HFF-Myc (cell line): ENCODE results near the gene PTPN3.

Experiments used
- DNase-seq: peaks from one replicate; pipeline ENCODE4 v3.0.0-alpha.2; 2011; ENCODE audit warnings: low read depth; ENCODE audit errors: extremely low read depth
- H3K4me3 ChIP-seq: replicated peaks from 2 replicates; pipeline ENCODE4 v1.5.1; 2011; ENCODE audit warnings: low read depth, mild to moderate bottlenecking, control low read depth, low read length
- TF ChIP-seq, protein P1 (sequence below): IDR thresholded peaks from 2 replicates; pipeline ENCODE4 v1.5.1; 2012; ENCODE audit warnings: mild to moderate bottlenecking, low read depth, low read length, control low read depth; ENCODE audit errors: missing control alignments

PTPN3 gene

DNA sequence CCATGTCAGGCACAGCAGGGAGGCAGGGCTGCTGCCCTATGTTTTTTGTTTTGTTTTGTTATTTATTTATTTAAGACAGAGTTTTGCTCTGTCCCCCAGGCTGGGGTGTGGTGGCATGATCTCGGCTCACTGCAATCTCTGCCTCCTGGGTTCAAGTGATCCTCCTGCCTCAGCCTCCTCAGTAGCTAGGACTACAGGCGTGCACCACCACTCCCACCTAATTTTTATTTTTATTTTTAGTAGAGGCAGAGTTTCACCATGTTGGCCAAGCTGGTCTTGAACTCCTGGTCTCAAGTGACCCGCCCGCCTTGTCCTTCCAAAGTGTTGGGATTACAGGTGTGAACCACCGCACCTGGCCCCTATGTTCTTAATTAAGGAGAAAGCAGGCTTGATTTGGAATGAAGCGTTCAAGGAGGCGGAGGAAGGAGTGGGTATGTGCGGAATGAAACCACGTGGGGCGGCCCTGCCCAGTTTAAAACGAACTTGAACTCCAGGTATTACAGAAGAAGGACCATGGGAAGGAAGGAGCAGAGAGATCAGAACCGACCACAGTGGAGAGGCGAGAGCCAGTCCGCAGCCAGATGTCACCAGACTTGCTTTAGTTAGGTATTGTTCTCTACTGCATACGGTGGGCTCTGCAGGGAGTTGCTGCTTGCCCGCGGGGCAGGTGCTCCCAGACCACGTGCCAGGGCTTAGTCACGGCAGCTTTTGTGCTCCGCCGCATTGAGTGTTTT lies 142.4 kb downstream of the PTPN3 start:
- DNase-seq: no peak
- TF ChIP-seq, protein P1, sequence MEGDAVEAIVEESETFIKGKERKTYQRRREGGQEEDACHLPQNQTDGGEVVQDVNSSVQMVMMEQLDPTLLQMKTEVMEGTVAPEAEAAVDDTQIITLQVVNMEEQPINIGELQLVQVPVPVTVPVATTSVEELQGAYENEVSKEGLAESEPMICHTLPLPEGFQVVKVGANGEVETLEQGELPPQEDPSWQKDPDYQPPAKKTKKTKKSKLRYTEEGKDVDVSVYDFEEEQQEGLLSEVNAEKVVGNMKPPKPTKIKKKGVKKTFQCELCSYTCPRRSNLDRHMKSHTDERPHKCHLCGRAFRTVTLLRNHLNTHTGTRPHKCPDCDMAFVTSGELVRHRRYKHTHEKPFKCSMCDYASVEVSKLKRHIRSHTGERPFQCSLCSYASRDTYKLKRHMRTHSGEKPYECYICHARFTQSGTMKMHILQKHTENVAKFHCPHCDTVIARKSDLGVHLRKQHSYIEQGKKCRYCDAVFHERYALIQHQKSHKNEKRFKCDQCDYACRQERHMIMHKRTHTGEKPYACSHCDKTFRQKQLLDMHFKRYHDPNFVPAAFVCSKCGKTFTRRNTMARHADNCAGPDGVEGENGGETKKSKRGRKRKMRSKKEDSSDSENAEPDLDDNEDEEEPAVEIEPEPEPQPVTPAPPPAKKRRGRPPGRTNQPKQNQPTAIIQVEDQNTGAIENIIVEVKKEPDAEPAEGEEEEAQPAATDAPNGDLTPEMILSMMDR: no peak
- H3K4me3 ChIP-seq: no peak overlapping the region

DNA sequence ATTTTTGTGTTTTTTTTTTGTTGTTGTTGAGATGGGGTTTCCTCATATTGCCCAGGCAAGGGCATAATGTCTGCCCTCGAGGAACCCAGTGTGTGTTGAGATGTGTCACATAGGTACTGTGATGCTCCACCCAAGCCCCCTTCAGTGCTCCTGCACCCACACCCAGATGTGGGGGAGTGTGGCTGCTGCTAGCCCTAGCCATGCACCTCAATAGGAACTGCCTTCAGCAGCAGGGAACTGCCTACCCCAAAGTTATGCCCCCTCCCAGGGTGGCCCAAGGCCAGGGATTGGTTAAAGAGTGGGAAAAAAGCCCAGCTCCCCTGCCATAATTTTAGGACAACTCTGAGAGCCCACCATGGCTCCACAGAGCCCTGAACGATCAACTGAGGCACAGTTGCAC lies 143.9 kb downstream of the PTPN3 start:
- H3K4me3 ChIP-seq: no peak overlapping the region
- TF ChIP-seq, protein P1: no peak
- no peak for DNase-seq

DNA sequence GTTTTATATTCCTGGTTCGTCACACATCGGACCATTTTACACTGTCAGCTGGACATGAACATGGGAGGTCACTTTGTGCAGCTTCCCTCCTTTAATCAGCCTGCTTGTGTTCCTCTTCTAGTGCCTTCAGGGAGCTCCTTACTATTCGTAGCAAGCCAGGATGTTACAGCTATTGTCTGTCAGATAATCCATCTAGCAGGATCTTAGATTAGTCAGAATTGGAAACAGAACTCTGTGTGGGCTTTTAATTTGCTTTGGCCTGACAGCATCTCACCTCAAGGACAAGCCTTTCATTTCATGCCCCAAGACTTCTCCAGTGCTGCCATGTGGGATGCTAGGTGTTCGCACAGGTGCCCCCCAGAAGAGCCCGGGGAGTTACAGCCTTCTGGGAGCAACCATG lies 147.1 kb downstream of the PTPN3 start:
- no peak overlapping the region for H3K4me3 ChIP-seq
- TF ChIP-seq, protein P1: no peak
- no peak for DNase-seq

DNA sequence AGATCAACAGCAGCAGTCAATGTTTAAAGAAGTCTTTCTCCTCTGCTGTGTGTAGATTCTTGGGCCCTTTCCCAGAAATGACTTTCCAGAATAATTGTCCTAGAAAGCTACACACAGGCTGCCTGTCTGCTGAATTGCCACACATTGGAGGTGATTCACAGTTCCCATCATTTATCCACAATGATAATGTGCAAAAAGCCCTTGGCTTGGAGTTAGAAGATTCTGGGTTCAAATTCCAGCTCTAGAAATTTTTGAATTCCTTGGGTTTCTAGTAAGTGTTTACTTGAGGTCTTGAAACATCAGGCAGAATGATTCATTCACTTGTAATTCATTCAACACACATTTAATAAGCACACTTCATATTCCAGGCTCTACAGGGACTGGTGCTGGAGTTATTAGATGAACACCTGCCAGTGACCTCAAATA lies 148.7 kb downstream of the PTPN3 start:
- peak; percentile 4 for DNase-seq
- TF ChIP-seq, protein P1: no peak
- no peak overlapping the region for H3K4me3 ChIP-seq

DNA sequence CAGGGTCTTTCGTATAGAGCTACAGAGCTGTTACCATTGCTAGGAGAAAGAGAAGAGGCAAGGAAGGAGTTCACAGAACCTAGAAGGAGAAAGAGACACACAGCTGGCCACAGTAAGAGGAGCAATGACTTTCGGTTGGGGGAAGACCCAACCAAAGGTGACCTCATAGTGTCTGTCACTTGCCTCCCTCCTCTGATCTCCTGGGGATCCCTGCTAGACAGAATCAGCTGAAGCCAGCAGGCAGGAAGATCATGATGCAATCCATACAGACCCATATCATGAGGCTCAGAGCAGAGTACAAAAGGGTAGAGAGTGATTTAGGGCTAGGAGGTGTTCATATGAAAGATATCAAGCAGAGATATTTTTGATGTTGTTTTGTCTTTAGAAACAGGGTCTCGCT lies 151.2 kb downstream of the PTPN3 start:
- H3K4me3 ChIP-seq: no peak overlapping the region
- TF ChIP-seq, protein P1: no peak
- DNase-seq: no peak

DNA sequence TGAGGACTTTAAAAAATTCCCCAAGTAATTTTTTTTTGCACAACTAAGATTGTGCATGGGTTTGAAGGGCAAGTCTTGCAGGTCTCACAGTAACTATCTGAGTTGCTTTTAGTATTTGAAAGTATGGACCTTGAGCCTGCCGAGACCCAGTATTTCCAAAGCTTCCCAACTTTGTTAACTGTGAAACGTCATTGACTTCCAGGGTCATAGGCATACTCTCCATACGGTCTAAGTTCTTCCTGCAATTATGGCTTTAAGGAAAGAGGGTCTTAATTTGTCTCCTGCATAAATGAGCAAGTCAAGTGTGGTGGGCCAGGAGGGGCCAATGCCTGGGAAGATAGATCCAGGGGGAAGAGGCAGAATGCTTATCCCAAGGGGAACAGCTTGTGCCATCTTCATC lies 153.2 kb downstream of the PTPN3 start:
- TF ChIP-seq, protein P1: no peak

DNA sequence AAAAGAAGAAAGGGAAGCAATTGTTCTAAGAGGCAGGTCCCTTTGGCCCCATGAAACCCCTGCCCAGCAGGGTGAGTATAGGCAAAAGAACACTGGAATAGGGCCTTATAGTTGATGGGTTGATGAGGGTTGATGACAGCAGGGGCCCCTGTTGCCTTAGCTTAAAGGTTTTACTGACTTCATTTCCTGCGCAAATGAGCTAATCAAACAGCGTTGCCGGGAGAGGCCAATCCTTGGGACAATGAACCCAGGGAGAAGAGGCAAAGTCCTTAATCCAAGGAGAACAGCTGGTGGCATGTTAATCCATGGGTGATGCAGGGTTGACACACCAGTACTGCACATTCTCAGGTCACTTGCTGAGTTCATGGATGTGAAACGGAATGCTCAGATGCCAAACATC lies 155.2 kb downstream of the PTPN3 start:
- TF ChIP-seq, protein P1: no peak
- DNase-seq: no peak
- H3K4me3 ChIP-seq: no peak overlapping the region

More for the DNA sequence above, 153.2 kb downstream of the PTPN3 start:
- no peak for DNase-seq
- no peak overlapping the region for H3K4me3 ChIP-seq
